ENCODE data around the gene LYZL2. TPM values are rescaled to one million over a fixed set of nuclear protein-coding genes. Genes with fewer than 3 reads are reported as not detected.

LYZL2 gene
- total and polyA plus RNA-seq, 2 of the 8 experiments (the other 6 are each of a cell fraction or from before 2014, with no cell fraction given), result not detected

DNA sequence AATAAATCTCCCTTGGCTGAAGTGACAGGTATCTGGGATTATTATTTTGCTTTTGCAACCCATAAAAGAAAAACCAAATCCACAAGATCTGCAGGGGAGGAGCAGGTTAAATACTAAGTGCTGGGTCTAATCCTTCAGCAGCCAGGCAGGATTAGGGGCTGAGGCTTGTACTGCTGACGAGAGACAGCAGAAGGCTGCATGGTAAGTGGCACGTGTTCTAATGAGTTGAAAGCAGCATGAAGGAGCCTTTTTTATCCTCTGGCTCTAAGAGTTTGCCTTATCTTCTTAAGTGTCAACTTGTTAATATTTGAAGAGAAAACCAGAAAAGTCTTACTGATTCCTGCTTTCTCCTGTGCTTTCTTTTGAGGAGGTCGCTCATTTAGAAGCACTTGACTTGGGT is 50.0 kb downstream of the LYZL2 start:
- TF ChIP-seq SP2 (IDR thresholded peaks at IDR 0.05; ENCODE audit: low read length) (no peak), SUZ12 (IDR thresholded peaks at IDR 0.05; ENCODE audit: low read length) (no peak), TCF12 (IDR thresholded peaks at IDR 0.05; ENCODE audit: low read depth, low read length) (no peak), TAF1 (IDR thresholded peaks at IDR 0.05; ENCODE audit: low read depth, low read length) (no peak), SP1 (IDR thresholded peaks at IDR 0.05; ENCODE audit: low read depth, low read length) (no peak), RXRA (IDR thresholded peaks at IDR 0.05; ENCODE audit: insufficient read depth, low read depth, low read length) (no peak), NRF1 (IDR thresholded peaks at IDR 0.05; ENCODE audit: low read depth, low read length) (no peak), CREB1 (IDR thresholded peaks at IDR 0.05) (no peak), BRCA1 (IDR thresholded peaks at IDR 0.05; ENCODE audit: low read depth, low read length) (no peak), HDAC6 (IDR thresholded peaks at IDR 0.05; ENCODE audit: low read depth, low read length) (no peak), CBX8 (IDR thresholded peaks at IDR 0.05; ENCODE audit: borderline replicate concordance, low read depth, low read length) (no peak), TBP (IDR thresholded peaks at IDR 0.05; ENCODE audit: low read depth, low read length) (no peak), ZNF274 (IDR thresholded peaks at IDR 0.05; ENCODE audit: borderline replicate concordance, extremely low read depth, low read length) (no peak)
- TF ChIP-seq, protein P1, sequence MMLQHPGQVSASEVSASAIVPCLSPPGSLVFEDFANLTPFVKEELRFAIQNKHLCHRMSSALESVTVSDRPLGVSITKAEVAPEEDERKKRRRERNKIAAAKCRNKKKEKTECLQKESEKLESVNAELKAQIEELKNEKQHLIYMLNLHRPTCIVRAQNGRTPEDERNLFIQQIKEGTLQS (IDR thresholded peaks at IDR 0.05; ENCODE audit: insufficient read depth, low read depth, low read length), result no peak
- TF ChIP-seq, protein P2, sequence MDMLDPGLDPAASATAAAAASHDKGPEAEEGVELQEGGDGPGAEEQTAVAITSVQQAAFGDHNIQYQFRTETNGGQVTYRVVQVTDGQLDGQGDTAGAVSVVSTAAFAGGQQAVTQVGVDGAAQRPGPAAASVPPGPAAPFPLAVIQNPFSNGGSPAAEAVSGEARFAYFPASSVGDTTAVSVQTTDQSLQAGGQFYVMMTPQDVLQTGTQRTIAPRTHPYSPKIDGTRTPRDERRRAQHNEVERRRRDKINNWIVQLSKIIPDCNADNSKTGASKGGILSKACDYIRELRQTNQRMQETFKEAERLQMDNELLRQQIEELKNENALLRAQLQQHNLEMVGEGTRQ (IDR thresholded peaks at IDR 0.05; ENCODE audit: low read length), result no peak
- WGBS, 2 experiments (ENCODE audit: extremely low coverage in 1 of 2, insufficient coverage in 1 of 2, insufficient read length in 1 of 2, insufficient replicate concordance in 2 of 2, low coverage in 1 of 2, low lambda C conversion rate in 2 of 2, missing lambda C conversion rate in 1 of 2), result 81% methylated on average over 3 of the region's 3 CpGs; no CpG with 5 or more reads in 1 of the 2 experiments
- Histone ChIP-seq H3K4me1 (replicated peaks in 1 of 4; ENCODE audit: control insufficient read depth in 3 of 4, insufficient read depth in 4 of 4, low read length in 3 of 4) (no peaks in the 10 kb centered on the region), H3K36me3 (ENCODE audit: control insufficient read depth in 2 of 4, insufficient read depth in 4 of 4, low read length in 3 of 4) (no peaks in the 10 kb centered on the region), H3K4me2 (ENCODE audit: insufficient read depth in 1 of 2, low read depth in 2 of 2, low read length in 2 of 2) (no peak overlapping the region), H3K56ac (replicated peaks; ENCODE audit: insufficient read length, low read depth, low read length) (no peak overlapping the region), H4K20me1 (replicated peaks in 1 of 2; ENCODE audit: control insufficient read depth in 1 of 2, insufficient read depth in 2 of 2, low read length in 2 of 2) (no peaks in the 10 kb centered on the region), H3K27me3 (replicated peaks in 1 of 4; ENCODE audit: control insufficient read depth in 3 of 4, extremely low read depth in 1 of 4, insufficient read depth in 3 of 4, low read length in 3 of 4) (0 out of 7 replicates have a peak, but pooled peaks cover 0 to 2% (median 0%) of the 10 kb centered on the region in 4 experiments), H2BK15ac (ENCODE audit: low read length) (no peak overlapping the region), H3K23ac (ENCODE audit: insufficient read length) (no peak overlapping the region), H3K27ac (ENCODE audit: low read depth, low read length) (no peak overlapping the region), H2BK20ac (ENCODE audit: low read length) (no peak overlapping the region), H3K14ac (ENCODE audit: insufficient read length) (no peak overlapping the region), H4K8ac (ENCODE audit: extremely low read depth, insufficient read depth, low read length) (no peak overlapping the region), H4K5ac (ENCODE audit: insufficient read length, low read depth, low read length) (no peak overlapping the region), H3K18ac (ENCODE audit: extremely low read depth, low read length) (no peak overlapping the region), H2BK5ac (ENCODE audit: low read depth, low read length) (no peak overlapping the region), H3K9me3 (ENCODE audit: insufficient read depth in 2 of 2, low read depth in 1 of 2, low read length in 1 of 2) (no peaks in the 10 kb centered on the region), H3K4ac (replicated peaks; ENCODE audit: insufficient read length, low read depth, low read length) (no peak overlapping the region), H2BK12ac (ENCODE audit: low read depth, low read length) (no peak overlapping the region), H2AK5ac (ENCODE audit: low read depth, low read length) (no peak overlapping the region), H3K4me3 (ENCODE audit: extremely low read depth in 1 of 4, insufficient read depth in 2 of 4, low read depth in 3 of 4, low read length in 4 of 4) (no peak overlapping the region), H3K23me2 (ENCODE audit: low read depth, low read length) (no peaks in the 10 kb centered on the region), H3K79me2 (ENCODE audit: control insufficient read depth in 1 of 2, insufficient read depth in 2 of 2, low read length in 2 of 2) (no peaks in the 10 kb centered on the region), H4K91ac (replicated peaks; ENCODE audit: insufficient read length, low read length) (no peak overlapping the region), H3K79me1 (ENCODE audit: low read depth, low read length) (no peaks in the 10 kb centered on the region), H3K9ac (replicated peaks in 1 of 4; ENCODE audit: extremely low read depth in 1 of 4, low read depth in 3 of 4, low read length in 3 of 4) (no peak overlapping the region), H2BK120ac (replicated peaks; ENCODE audit: low read depth, low read length) (no peak overlapping the region), H2AFZ (ENCODE audit: low read length) (no peak overlapping the region)
- ChIA-PET POLR2A (ENCODE audit: partially characterized antibody) (no interaction called here), CTCF (ENCODE audit: partially characterized antibody) (interaction anchor here (2.9 kb wide), 2 partner anchors 11 to 187 kb away, joined by 14 to 38 read pairs; no protein-coding TSS in a partner anchor)
- FAIRE-seq (no peak), DNase-seq (ENCODE audit: low read depth in 1 of 2, low spot score in 2 of 2) (no peak)
